Upper lobe of left lung (tissue), 6 donors: Measurements from ENCODE around the gene ALDH18A1. TPM values are rescaled to one million over a fixed set of nuclear protein-coding genes. Genes with fewer than 3 reads are reported as not detected.

Experiments
- ATAC-seq, 2 donors: fragments of 200-7000 bp; cut with Tn5 transposase; one replicate each; pipeline ENCODE4 v1.9.1; 2022; ENCODE audit warnings: mild to moderate bottlenecking in 2 of 2, moderate library complexity in 2 of 2; ENCODE audit not compliant: low FRiP score in 2 of 2
- DNase-seq, 2 donors: peaks; one replicate each; pipeline ENCODE4 v3.0.0-alpha.2; 2019 to 2020
- H3K27ac ChIP-seq, 4 donors: fragments of 200-600 bp; sonication (generic); one replicate each; pipeline ENCODE4 v1.5.1; 2016 to 2019
- H3K27me3 ChIP-seq, 4 donors: fragments of 200-600 bp; sonication (generic); one replicate each; pipeline ENCODE4 v1.5.1; 2017 to 2019
- H3K36me3 ChIP-seq, 4 donors: fragments of 200-600 bp; sonication (generic); one replicate each; pipeline ENCODE4 v1.5.1; 2016 to 2019
- H3K4me1 ChIP-seq, 4 donors: fragments of 200-600 bp; sonication (generic); one replicate each; pipeline ENCODE4 v1.5.1; 2018 to 2019
- H3K4me3 ChIP-seq, 4 donors: fragments of 200-600 bp; sonication (generic); one replicate each; pipeline ENCODE4 v1.5.1; 2017 to 2019; ENCODE audit warnings: mild to moderate bottlenecking in 2 of 4, moderate library complexity in 1 of 4
- H3K9me3 ChIP-seq, 4 donors: fragments of 200-600 bp; sonication (generic); one replicate each; pipeline ENCODE4 v1.5.1; 2018 to 2019
- CTCF ChIP-seq, 6 experiments: fragments of 450-650 bp in 4 of 6; fragments of 200-600 bp in 2 of 6; sonication (generic) in 2 of 6; IDR thresholded peaks; one replicate each; pipeline ENCODE4 v1.5.1; 2016 to 2019; ENCODE audit warnings: antibody characterized with exemption in 6 of 6
- EP300 ChIP-seq, 4 donors: sonication (generic); formaldehyde crosslinking; IDR thresholded peaks; one replicate each; pipeline ENCODE4 v1.5.1; 2017; ENCODE audit warnings: antibody characterized with exemption in 4 of 4, control low read depth in 2 of 4
- POLR2A ChIP-seq, 4 donors: fragments of 450-650 bp; IDR thresholded peaks; one replicate each; pipeline ENCODE4 v1.5.1; 2016 to 2017; ENCODE audit warnings: antibody characterized with exemption in 4 of 4, mild to moderate bottlenecking in 2 of 4
- POLR2AphosphoS5 ChIP-seq, 2 donors: sonication (generic); formaldehyde crosslinking; IDR thresholded peaks; one replicate each; pipeline ENCODE4 v1.5.1; 2017; ENCODE audit warnings: antibody characterized with exemption in 2 of 2
- WGBS, 2 donors: methylation state at CpG; one replicate each; pipeline ENCODE4 v1.1.5; 2017 to 2018; 5-methylcytosine and 5-hydroxymethylcytosine counted together
- total RNA-seq, 6 donors: library from RNA; depleted of rRNA in 4 of 6; stranded (reverse); fragments of >200 nt in 4 of 6; gene quantifications; one replicate each; pipeline versions ENCODE4 v1.1.0 to v1.2.1, GENCODE V29; 2016 to 2021
- donor health status: DM: no; HTN: no; CAD: no; lungs with moderate emphysema.
- donor health status: DM: no; HTN: yes; CAD: no; lungs with severe emphysema.

Gene ALDH18A1
- total RNA-seq, result 10 to 100 TPM in 5 of 6 donors, 1 to 10 TPM in 1; 7.0 to 32.6 (median 22.7) TPM

GRCh38 chr10:95656291-95657164 lies at the start of gene ALDH18A1:
Gene ALDH18A1 (minus strand): TSS chr10:95656711. CDS start chr10:95653377, 3,334 bp downstream.
- ATAC-seq (peak; percentile 95 to 98), DNase-seq (peak; percentile 91 to 96)
- peaks cover 0 to 20% (median 6%) of the 10 kb centered on the region in 4 donors for H3K4me1 ChIP-seq
- H3K27me3 ChIP-seq, result no peaks in the 10 kb centered on the region
- no peaks in the 10 kb centered on the region for H3K9me3 ChIP-seq
- peaks cover 0 to 11% (median 1%) of the 10 kb centered on the region in 4 donors for H3K36me3 ChIP-seq
- WGBS, 2 donors, result 0 to 1% methylated on average over 2 to 40 of the region's 83 CpGs
- TF ChIP-seq POLR2A (IDR thresholded peaks at IDR 0.05) (peak in 1 of 4 donors; percentile 53), POLR2AphosphoS5 (IDR thresholded peaks at IDR 0.05) (peak in 1 of 2 donors; percentile 26), EP300 (IDR thresholded peaks at IDR 0.05) (no peak), CTCF (IDR thresholded peaks at IDR 0.05) (peak in 1 of 6 experiments; percentile 27)
- H3K27ac ChIP-seq, result peak within 1 kb of the TSS; percentile 29 to 72 (median 58)
- H3K4me3 ChIP-seq, result peak within 1 kb of the TSS; percentile 67 to 79 (median 70)

- WGBS, 2 donors, result 50 to 68% methylated on average over 2 of the region's 2 CpGs
- no peaks in the 10 kb centered on the region for H3K36me3 ChIP-seq
- no peaks in the 10 kb centered on the region for H3K27me3 ChIP-seq
- no peak overlapping the region for H3K27ac ChIP-seq
- no peak overlapping the region for H3K4me3 ChIP-seq
- peaks cover 0 to 5% (median 5%) of the 10 kb centered on the region in 4 donors for H3K4me1 ChIP-seq
- no peak for DNase-seq
- no peaks in the 10 kb centered on the region for H3K9me3 ChIP-seq
- TF ChIP-seq CTCF (IDR thresholded peaks at IDR 0.05) (no peak), EP300 (IDR thresholded peaks at IDR 0.05) (no peak), POLR2AphosphoS5 (IDR thresholded peaks at IDR 0.05) (no peak), POLR2A (IDR thresholded peaks at IDR 0.05) (no peak)
- no peak for ATAC-seq
Measured at GRCh38 chr10:95698415-95698814, 41.9 kb upstream of the ALDH18A1 start.

- WGBS, 2 donors, result 57 to 73% methylated on average over 3 of the region's 3 CpGs
- Histone ChIP-seq H3K4me3 (no peak overlapping the region), H3K9me3 (no peaks in the 10 kb centered on the region), H3K36me3 (no peaks in the 10 kb centered on the region), H3K4me1 (peaks cover 9 to 14% (median 13%) of the 10 kb centered on the region in 4 donors), H3K27me3 (no peaks in the 10 kb centered on the region), H3K27ac (peak overlapping the region in 3 of 4 donors; percentile 5 to 40 (median 19))
- TF ChIP-seq EP300 (IDR thresholded peaks at IDR 0.05) (no peak), POLR2A (IDR thresholded peaks at IDR 0.05) (no peak), CTCF (IDR thresholded peaks at IDR 0.05) (no peak), POLR2AphosphoS5 (IDR thresholded peaks at IDR 0.05) (no peak)
- DNase-seq (peak in 1 of 2 donors; percentile 65), ATAC-seq (peak in 1 of 2 donors; percentile 10)
Measured at GRCh38 chr10:95697429-95697828, 40.9 kb upstream of the ALDH18A1 start.

GRCh38 chr10:95694665-95695064 lies 38.2 kb upstream of the ALDH18A1 start:
- Histone ChIP-seq H3K4me3 (no peak overlapping the region), H3K36me3 (peaks cover 0 to 20% (median 5%) of the 10 kb centered on the region in 4 donors)

More at GRCh38 chr10:95694665-95695064, 38.2 kb upstream of the ALDH18A1 start:
- no peaks in the 10 kb centered on the region for H3K27me3 ChIP-seq
- ATAC-seq, result no peak
- no peak overlapping the region for H3K27ac ChIP-seq
- no peak for TF ChIP-seq CTCF (IDR thresholded peaks at IDR 0.05)
- H3K9me3 ChIP-seq, result no peaks in the 10 kb centered on the region
- 94 to 97% methylated on average over 18 of the region's 18 CpGs for WGBS, 2 donors
- peaks cover 16 to 22% (median 20%) of the 10 kb centered on the region in 4 donors for H3K4me1 ChIP-seq
- DNase-seq, result no peak
